ENCODE results near the gene ANKRD10. TPM values are rescaled to one million over a fixed set of nuclear protein-coding genes. Genes with fewer than 3 reads are reported as not detected.
A peak's percentile ranks its signal among the peaks of the same experiment; 100 is the strongest.

The ANKRD10 gene
- total and polyA plus RNA-seq, 7 donors = 82.0 to 225 (median 115) TPM

DNA sequence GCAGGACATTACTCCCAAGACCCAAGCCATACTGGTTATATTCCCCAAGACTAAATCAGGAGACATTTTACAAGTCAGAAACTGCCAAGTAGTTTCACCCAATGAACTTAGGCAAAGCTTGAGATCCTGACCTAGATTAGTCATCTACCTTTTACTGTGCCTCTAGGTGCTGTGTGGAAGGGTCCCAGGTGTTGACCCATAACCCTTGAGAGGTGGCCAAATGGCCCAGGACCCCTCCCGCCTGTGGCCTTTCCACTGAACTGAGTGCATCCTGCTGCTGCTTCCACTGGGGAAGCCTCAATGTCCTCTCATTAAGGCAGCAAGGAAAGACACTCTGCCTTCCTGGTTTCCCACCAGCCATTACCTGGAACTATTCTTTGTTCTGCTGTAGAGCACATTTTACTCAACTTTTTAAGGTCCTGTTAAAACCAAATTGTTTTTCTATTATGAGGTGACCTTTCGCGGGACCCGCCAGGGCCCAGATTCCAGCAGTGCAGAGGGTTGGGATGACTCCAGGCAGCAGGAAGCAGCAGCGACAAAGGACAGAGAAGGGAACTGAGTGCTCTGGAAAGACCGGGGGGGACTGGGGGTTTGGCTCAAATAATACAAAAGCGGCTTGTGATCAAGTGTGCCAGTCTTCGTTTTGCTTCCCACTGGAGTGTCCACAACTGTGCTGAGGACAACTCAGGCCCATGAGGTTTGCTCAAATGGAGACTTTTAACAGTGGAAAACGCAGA is 27.1 kb downstream of the ANKRD10 start:
- WGBS, 3 donors = 16 to 26% (median 17%) methylated on average over 9 of the region's 9 CpGs
- Histone ChIP-seq H3K27ac (peak overlapping the region; percentile 67), H3K27me3 (ENCODE audit: insufficient read depth in 3 of 3, low read length in 2 of 3) (no peaks in the 10 kb centered on the region), H3K4me1 (peaks cover 43% of the 10 kb centered on the region), H3K9me3 (no peaks in the 10 kb centered on the region), H3K36me3 (ENCODE audit: insufficient read depth in 1 of 2, low read depth in 1 of 2) (peaks cover 2 to 35% of the 10 kb centered on the region in 2 donors), H3K4me3 (no peak overlapping the region)
- peak; percentile 49 to 63 (median 52) for ATAC-seq
- intact Hi-C loops (cut with DNase I) = loop anchor here in 1 of 2 donors (2.0 kb wide), 1 partner anchor 19 kb away; no protein-coding TSS in a partner anchor
- TF ChIP-seq, protein P1, sequence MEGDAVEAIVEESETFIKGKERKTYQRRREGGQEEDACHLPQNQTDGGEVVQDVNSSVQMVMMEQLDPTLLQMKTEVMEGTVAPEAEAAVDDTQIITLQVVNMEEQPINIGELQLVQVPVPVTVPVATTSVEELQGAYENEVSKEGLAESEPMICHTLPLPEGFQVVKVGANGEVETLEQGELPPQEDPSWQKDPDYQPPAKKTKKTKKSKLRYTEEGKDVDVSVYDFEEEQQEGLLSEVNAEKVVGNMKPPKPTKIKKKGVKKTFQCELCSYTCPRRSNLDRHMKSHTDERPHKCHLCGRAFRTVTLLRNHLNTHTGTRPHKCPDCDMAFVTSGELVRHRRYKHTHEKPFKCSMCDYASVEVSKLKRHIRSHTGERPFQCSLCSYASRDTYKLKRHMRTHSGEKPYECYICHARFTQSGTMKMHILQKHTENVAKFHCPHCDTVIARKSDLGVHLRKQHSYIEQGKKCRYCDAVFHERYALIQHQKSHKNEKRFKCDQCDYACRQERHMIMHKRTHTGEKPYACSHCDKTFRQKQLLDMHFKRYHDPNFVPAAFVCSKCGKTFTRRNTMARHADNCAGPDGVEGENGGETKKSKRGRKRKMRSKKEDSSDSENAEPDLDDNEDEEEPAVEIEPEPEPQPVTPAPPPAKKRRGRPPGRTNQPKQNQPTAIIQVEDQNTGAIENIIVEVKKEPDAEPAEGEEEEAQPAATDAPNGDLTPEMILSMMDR (IDR thresholded peaks at IDR 0.05) = no peak
- DNase-seq = no peak

DNA sequence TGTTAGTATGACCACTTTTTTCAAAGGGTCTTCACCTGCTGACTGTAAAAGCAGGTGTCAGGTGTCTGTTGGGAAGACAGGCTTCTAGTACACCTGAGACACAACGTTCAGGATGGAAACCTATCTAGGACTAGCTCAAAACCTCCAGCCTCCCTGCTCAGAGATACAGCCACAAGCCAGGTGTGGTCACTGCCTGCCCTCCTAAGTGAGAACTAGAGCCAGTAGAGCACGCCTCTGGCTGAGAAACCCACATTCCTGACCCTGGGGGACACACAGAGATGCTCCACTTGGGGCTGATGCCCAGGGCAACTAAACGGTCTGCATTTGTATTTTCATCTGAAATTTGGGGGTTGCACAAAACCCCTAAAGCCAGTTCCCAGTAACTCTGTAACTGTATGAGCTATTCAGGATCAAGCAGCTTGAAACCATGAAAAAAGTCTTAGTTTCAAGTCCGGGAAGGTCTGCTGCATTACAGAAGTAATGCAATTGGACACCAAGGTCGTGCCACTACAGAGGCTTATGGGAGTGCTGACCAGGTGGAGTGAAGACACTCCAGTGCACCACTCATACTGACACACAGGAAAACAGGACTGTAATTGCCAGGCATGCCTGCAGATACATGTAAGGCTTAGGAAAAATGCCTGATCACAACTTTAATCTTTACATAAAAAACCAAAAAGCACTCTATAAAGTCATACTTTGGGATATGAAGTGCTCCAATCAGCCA is 27.8 kb downstream of the ANKRD10 start:
- H3K4me3 ChIP-seq = no peak overlapping the region
- TF ChIP-seq, protein P1 (IDR thresholded peaks at IDR 0.05) = no peak
- no peaks in the 10 kb centered on the region for H3K9me3 ChIP-seq
- DNase-seq (no peak), ATAC-seq (peak; percentile 58 to 72 (median 66))
- WGBS, 3 donors = 16 to 32% (median 27%) methylated on average over 5 of the region's 5 CpGs
- peak overlapping the region; percentile 67 for H3K27ac ChIP-seq
- intact Hi-C loops (cut with DNase I) = loop anchor here in 1 of 2 donors (2.0 kb wide), 1 partner anchor 20 kb away; no protein-coding TSS in a partner anchor
- H3K27me3 ChIP-seq (ENCODE audit: insufficient read depth in 3 of 3, low read length in 2 of 3) = no peaks in the 10 kb centered on the region
- H3K36me3 ChIP-seq (ENCODE audit: insufficient read depth in 1 of 2, low read depth in 1 of 2) = peaks cover 0 to 32% of the 10 kb centered on the region in 2 donors
- peaks cover 39% of the 10 kb centered on the region for H3K4me1 ChIP-seq

DNA sequence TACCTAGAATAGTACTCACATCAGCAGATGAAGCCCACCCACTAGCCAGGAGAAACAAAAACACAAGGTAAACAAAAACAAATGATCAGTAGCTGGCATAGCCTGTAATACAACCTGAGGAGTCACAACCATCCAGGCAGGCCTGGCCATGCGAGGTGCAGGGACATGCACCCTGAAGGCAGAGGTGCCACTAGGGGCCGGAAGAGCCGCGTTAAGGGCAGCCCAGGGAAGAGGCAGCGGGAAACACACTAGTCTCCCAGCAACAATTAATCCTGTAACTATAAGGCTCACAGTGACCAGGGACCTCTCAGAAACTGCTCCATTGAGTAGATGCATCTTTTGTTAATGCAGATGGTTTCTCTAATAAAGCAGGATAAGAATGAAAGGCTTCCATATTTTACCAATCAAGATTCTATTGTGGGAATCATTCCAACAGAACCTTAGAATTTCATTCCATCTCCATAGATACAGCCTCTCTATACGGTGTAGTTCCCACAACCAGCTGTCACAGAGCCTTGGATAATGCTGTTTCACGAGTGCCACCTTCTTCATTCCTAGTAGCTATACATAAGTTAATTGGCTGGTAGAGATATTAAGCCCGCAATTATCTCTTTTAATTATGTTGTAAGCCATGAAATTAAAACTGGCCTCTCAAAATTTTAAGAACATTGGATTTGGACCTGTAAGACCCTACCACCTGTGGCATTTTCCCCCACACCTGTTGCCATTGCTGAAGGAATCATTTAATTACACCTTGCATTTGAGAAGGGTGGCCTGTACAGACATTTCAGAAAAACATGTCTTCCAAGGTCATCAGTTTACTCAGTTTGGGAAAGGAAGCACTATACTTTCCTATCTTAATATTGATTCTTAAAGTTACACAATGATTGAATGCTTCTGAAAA is 28.7 kb downstream of the ANKRD10 start:
- no peaks in the 10 kb centered on the region for H3K27me3 ChIP-seq (ENCODE audit: insufficient read depth in 3 of 3, low read length in 2 of 3)
- peak overlapping the region; percentile 67 for H3K27ac ChIP-seq
- intact Hi-C loops (cut with DNase I) = loop anchor here in 1 of 2 donors (2.0 kb wide), 1 partner anchor 21 kb away; no protein-coding TSS in a partner anchor
- no peak overlapping the region for H3K4me3 ChIP-seq
- ATAC-seq (peak; percentile 17 to 57 (median 46)), DNase-seq (no peak)
- peaks cover 0 to 25% of the 10 kb centered on the region in 2 donors for H3K36me3 ChIP-seq (ENCODE audit: insufficient read depth in 1 of 2, low read depth in 1 of 2)
- no peaks in the 10 kb centered on the region for H3K9me3 ChIP-seq
- WGBS, 3 donors = 39 to 54% (median 53%) methylated on average over 8 of the region's 8 CpGs
- peaks cover 47% of the 10 kb centered on the region for H3K4me1 ChIP-seq
- TF ChIP-seq, protein P1 (IDR thresholded peaks at IDR 0.05) = no peak

DNA sequence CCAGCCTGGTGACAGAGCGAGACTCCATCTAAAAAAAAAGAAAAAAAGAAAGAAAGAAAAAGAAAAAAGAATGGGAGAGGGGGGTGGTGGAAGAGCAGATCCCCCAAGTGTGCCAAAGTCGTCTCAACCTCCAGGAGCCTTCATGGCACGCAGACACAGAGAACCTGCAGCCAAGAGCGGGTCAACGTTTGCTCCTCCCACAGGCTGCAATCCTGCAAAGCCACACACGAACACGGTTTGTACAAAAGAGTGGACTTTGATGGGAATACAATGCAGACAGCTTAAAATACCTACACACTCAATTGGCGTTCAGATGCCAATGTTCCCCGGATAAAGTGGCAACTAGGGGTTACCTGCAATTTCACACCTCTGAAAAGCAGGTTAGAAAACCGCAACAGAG is 29.4 kb downstream of the ANKRD10 start:
- TF ChIP-seq, protein P1 (IDR thresholded peaks at IDR 0.05) = no peak
- no peaks in the 10 kb centered on the region for H3K27me3 ChIP-seq (ENCODE audit: insufficient read depth in 3 of 3, low read length in 2 of 3)
- 61 to 78% (median 70%) methylated on average over 10 of the region's 10 CpGs for WGBS, 3 donors
- intact Hi-C loops (cut with DNase I) = no loop called here
- ATAC-seq (no peak), DNase-seq (no peak)
- peaks cover 52% of the 10 kb centered on the region for H3K4me1 ChIP-seq
- H3K36me3 ChIP-seq (ENCODE audit: insufficient read depth in 1 of 2, low read depth in 1 of 2) = peaks cover 0 to 18% of the 10 kb centered on the region in 2 donors
- H3K9me3 ChIP-seq = no peaks in the 10 kb centered on the region
- H3K27ac ChIP-seq = no peak overlapping the region
- no peak overlapping the region for H3K4me3 ChIP-seq
